ENCODE results near the gene ABHD4.

DNA sequence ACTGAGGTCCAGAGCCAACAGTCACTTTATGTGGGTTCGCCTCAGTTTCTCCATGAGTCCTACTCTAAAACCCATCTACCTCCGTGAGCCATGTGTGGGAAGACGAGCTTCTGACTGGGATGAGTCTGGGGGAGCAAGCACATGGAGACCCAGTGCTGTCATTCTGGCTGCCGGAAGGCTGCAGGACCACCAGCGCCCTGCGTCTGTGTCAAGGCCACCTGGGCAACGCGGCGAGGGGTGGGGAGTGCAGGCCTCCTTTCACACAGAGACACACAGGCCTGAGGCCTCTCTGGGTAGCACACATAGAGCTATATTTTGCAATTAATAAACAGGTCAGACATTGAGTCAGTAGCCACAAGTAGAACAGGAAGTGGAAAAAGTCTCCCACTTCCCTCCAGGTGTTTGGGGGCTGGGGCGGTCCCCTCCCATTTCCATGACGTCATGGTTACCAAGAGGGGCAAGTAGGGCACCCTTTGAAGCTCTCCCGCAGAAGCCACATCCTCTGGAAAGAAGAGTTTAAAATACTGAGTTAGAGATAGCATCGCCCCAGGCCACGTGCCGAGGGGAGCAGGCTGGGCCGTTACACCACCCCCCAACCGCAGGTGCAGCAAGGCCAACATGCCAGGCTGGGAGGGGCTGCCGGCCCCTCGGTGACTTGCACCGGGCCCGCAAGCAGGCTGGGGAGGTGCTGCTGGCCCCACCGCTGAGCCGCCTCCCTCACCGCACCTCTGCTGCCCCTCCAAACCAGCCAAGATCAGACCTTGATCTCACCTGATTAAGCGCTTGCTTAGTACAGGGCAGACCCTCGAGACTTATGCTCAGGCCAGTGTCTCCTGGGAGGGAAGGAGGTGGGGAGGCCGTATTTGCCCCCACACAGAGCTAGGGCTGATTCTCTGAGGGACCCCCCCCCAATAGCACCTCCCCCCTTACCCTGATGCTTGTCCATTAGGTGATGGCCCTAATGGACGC, 41.8 kb upstream of the ABHD4 start:
- TF ChIP-seq, protein P1, sequence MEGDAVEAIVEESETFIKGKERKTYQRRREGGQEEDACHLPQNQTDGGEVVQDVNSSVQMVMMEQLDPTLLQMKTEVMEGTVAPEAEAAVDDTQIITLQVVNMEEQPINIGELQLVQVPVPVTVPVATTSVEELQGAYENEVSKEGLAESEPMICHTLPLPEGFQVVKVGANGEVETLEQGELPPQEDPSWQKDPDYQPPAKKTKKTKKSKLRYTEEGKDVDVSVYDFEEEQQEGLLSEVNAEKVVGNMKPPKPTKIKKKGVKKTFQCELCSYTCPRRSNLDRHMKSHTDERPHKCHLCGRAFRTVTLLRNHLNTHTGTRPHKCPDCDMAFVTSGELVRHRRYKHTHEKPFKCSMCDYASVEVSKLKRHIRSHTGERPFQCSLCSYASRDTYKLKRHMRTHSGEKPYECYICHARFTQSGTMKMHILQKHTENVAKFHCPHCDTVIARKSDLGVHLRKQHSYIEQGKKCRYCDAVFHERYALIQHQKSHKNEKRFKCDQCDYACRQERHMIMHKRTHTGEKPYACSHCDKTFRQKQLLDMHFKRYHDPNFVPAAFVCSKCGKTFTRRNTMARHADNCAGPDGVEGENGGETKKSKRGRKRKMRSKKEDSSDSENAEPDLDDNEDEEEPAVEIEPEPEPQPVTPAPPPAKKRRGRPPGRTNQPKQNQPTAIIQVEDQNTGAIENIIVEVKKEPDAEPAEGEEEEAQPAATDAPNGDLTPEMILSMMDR (IDR thresholded peaks at IDR 0.05), result no peak
- no peak for TF ChIP-seq EZH2 (IDR thresholded peaks at IDR 0.05; ENCODE audit: borderline replicate concordance, insufficient read depth, low read depth, low read length, poor library complexity, severe bottlenecking)

All from B cell (primary cell).